Keratinocyte (primary cell): Measurements from ENCODE around the gene NTSR2.

Source experiments
- EZH2 ChIP-seq: IDR thresholded peaks from one replicate; pipeline ENCODE4 v1.6.1; 2012; ENCODE audit warnings: inconsistent platforms, mild to moderate bottlenecking, low read length, moderate library complexity
- TF ChIP-seq, protein P1 (sequence below), 3 experiments: IDR thresholded peaks in 1 of 3; conservative IDR thresholded peaks in 1 of 3; optimal IDR thresholded peaks in 1 of 3; 2 replicates in 2 of 3; 3 replicates in 1 of 3; pipeline versions ENCODE3 to v1.5.1; 2011; ENCODE audit warnings: low read length in 3 of 3, mild to moderate bottlenecking in 3 of 3, moderate library complexity in 2 of 3, control low read depth in 1 of 3, inconsistent platforms in 1 of 3; ENCODE audit not compliant: insufficient read depth in 2 of 3; ENCODE audit errors: extremely low read depth in 1 of 3

DNA sequence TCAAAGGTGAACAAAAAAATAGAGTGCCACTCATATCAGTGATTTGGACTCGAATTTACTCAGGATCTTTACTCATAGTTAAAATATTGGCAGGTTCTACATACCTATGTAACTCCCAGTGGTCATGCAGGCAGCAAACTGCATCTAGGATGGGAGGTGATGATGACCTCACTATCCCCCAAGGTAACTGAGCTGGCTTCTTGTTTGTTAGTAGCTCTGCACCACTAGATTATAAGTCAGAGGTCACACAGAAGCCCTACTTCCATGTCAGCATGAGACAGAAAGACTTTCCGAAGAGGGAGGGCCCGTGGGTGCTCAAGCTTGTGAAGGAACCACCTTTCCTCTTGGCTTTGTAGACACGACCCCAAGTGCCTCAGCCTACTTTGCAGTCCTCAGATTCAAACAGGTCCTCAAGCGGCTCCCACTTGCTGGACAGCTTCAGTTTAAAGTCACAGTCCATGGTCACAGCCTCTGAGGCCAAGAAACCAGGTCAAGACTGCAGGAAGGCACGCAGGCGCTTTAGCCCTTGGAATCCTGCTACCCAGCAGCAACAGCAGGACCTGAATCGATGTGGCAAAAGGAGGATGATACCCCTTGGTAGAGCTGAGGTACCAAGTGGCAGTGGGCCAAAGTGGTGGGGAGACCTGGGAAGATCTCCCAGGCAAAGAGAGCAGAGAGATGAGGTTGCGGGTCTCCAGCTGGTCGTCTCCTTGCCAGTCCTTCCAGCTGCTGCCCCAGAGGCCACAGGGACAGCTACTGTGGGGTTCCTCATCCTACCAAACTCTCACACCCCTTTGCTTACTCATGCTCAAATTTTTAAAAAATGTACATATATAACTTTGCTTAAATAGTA is 4.3 kb downstream of the NTSR2 start:
- TF ChIP-seq, protein P1, sequence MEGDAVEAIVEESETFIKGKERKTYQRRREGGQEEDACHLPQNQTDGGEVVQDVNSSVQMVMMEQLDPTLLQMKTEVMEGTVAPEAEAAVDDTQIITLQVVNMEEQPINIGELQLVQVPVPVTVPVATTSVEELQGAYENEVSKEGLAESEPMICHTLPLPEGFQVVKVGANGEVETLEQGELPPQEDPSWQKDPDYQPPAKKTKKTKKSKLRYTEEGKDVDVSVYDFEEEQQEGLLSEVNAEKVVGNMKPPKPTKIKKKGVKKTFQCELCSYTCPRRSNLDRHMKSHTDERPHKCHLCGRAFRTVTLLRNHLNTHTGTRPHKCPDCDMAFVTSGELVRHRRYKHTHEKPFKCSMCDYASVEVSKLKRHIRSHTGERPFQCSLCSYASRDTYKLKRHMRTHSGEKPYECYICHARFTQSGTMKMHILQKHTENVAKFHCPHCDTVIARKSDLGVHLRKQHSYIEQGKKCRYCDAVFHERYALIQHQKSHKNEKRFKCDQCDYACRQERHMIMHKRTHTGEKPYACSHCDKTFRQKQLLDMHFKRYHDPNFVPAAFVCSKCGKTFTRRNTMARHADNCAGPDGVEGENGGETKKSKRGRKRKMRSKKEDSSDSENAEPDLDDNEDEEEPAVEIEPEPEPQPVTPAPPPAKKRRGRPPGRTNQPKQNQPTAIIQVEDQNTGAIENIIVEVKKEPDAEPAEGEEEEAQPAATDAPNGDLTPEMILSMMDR (optimal IDR thresholded peaks at IDR 0.05 in 1 of 3, IDR thresholded peaks at IDR 0.05 in 1 of 3, conservative IDR thresholded peaks at IDR 0.05 in 1 of 3; ENCODE audit: extremely low read depth in 1 of 3, insufficient read depth in 2 of 3, low read length in 3 of 3): no peak
- no peak for TF ChIP-seq EZH2
